ENCODE measurements around the gene GAPVD1. TPM values are rescaled to one million over a fixed set of nuclear protein-coding genes. Genes with fewer than 3 reads are reported as not detected.

GAPVD1 gene
- total and polyA plus RNA-seq, 10 of the 15 experiments (the other 5 are each of a cell fraction or from before 2014, with no cell fraction given): 4.3 to 36.6 (median 25.9) TPM

DNA sequence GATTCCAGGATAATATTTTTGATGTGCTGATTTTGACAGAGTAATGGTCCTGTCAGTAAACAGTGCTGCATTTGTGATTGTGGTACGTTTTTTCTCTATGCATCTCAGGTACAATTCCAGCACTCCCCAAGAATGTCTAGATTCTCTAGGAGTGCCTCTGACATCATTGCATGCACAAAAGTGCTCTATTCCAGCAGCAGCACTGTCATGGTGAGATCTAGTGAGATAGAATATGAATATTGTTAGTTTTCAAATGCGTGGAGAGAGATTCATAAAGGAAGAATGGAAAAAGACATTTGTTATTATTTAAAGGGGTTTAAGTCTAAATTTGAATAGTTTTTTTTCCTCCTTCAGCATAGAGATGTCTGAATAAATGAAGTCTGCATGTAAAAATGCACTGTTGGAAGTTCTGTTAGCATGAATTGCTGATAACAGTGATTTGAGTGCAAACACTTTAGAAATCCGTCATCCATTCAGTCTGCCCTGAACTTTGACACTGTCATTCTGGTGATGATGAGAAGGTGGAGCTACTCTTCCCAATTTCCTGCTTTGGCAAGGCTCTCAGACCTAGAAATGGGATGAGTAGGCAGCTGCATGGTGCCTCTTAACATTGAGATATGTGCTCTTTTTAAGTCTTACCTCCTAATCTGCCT lies 84.6 kb downstream of the GAPVD1 start (continued):
- TF ChIP-seq, protein P1, sequence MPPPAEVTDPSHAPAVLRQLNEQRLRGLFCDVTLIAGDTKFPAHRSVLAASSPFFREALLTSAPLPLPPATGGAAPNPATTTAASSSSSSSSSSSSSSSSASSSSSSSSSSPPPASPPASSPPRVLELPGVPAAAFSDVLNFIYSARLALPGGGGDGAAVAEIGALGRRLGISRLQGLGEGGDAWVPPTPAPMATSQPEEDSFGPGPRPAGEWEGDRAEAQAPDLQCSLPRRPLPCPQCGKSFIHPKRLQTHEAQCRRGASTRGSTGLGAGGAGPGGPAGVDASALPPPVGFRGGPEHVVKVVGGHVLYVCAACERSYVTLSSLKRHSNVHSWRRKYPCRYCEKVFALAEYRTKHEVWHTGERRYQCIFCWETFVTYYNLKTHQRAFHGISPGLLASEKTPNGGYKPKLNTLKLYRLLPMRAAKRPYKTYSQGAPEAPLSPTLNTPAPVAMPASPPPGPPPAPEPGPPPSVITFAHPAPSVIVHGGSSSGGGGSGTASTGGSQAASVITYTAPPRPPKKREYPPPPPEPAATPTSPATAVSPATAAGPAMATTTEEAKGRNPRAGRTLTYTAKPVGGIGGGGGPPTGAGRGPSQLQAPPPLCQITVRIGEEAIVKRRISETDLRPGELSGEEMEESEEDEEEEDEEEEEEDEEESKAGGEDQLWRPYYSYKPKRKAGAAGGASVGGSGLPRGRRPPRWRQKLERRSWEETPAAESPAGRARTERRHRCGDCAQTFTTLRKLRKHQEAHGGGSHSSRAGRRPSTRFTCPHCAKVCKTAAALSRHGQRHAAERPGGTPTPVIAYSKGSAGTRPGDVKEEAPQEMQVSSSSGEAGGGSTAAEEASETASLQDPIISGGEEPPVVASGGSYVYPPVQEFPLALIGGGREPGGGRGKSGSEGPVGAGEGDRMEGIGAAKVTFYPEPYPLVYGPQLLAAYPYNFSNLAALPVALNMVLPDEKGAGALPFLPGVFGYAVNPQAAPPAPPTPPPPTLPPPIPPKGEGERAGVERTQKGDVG (CRISPR knock-in tag; IDR thresholded peaks at IDR 0.05): no peak

DNA sequence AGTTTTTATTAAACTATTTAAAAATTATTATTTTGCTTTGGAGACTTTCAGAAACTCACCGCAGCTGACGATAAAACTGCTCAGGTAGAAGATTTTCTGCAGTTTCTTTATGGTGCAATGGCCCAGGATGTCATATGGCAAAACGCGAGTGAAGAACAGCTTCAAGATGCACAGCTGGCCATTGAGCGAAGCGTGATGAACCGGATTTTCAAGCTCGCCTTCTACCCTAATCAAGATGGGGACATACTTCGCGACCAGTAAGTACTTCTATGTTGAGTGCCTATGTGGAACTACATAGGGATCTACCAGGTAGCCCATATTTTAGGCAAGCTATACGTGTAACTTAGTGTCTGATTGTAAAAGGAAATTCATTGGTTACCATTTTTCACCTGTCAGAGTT lies 94.0 kb downstream of the GAPVD1 start:
- FAIRE-seq: no peak
- ChIA-PET CTCF (interaction anchor here (1.3 kb wide), 1 partner anchor 14 kb away, joined by 3 read pairs; no protein-coding TSS in a partner anchor), POLR2A (no interaction called here), SMC1A (ENCODE audit: uncharacterized antibody, unreplicated experiment) (no interaction called here), RAD21 (ENCODE audit: unreplicated experiment) (no interaction called here)
- Histone ChIP-seq H3K9ac (ENCODE audit: control insufficient read depth, insufficient read depth, low read length) (no peak overlapping the region), H3K4me3 (no peak overlapping the region), H3K27ac (ENCODE audit: control insufficient read depth, insufficient read depth) (no peak overlapping the region), H3K9me3 (replicated peaks; ENCODE audit: control insufficient read depth, insufficient read depth, low read length) (no peaks in the 10 kb centered on the region; the same call in 2 of the 3 replicates), H3K27me3 (replicated peaks in 1 of 2; ENCODE audit: control insufficient read depth in 2 of 2, insufficient read depth in 2 of 2, low read length in 1 of 2) (no peaks in the 10 kb centered on the region), H3K36me3 (ENCODE audit: control insufficient read depth in 2 of 2, insufficient read depth in 2 of 2, low read length in 1 of 2) (peaks cover 20 to 33% of the 10 kb centered on the region in 2 experiments), H3K79me2 (ENCODE audit: control insufficient read depth, insufficient read depth, low read length) (no peaks in the 10 kb centered on the region), H2AFZ (ENCODE audit: control insufficient read depth, low read depth, low read length) (no peak overlapping the region), H4K20me1 (ENCODE audit: control insufficient read depth, insufficient read depth) (no peaks in the 10 kb centered on the region), H3K4me2 (ENCODE audit: control insufficient read depth, insufficient read depth) (no peak overlapping the region), H3K4me1 (ENCODE audit: control insufficient read depth, insufficient read depth, low read length) (no peaks in the 10 kb centered on the region)
- intact Hi-C loops (cut with micrococcal nuclease; ENCODE audit: unreplicated experiment) (no loop called here), in situ Hi-C loops (cut with MboI) (no loop called here)
- BruUV-seq (replicated peaks): no TSS peak
- over 99% methylated on average over 11 of the region's 11 CpGs for WGBS (ENCODE audit: insufficient coverage, insufficient replicate concordance, low lambda C conversion rate, missing lambda C conversion rate)
- DNase-seq (ENCODE audit: low read depth, low spot score): no peak
- ATAC-seq: no peak
- no peak for TF ChIP-seq MYC (IDR thresholded peaks at IDR 0.05; ENCODE audit: insufficient read depth, insufficient read length, insufficient replicate concordance, low read length, severe bottlenecking)
- TF ChIP-seq STAT1 (conservative IDR thresholded peaks at IDR 0.05): no peak
- no peak for TF ChIP-seq POU2F2 (IDR thresholded peaks at IDR 0.05; ENCODE audit: borderline replicate concordance, low read depth, low read length)
- TF ChIP-seq NRF1 (conservative IDR thresholded peaks at IDR 0.05; ENCODE audit: low read depth, low read length): no peak
- TF ChIP-seq, protein P2, sequence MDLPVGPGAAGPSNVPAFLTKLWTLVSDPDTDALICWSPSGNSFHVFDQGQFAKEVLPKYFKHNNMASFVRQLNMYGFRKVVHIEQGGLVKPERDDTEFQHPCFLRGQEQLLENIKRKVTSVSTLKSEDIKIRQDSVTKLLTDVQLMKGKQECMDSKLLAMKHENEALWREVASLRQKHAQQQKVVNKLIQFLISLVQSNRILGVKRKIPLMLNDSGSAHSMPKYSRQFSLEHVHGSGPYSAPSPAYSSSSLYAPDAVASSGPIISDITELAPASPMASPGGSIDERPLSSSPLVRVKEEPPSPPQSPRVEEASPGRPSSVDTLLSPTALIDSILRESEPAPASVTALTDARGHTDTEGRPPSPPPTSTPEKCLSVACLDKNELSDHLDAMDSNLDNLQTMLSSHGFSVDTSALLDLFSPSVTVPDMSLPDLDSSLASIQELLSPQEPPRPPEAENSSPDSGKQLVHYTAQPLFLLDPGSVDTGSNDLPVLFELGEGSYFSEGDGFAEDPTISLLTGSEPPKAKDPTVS (IDR thresholded peaks at IDR 0.05; ENCODE audit: low read depth, low read length): no peak
- no peak for TF ChIP-seq WRNIP1 (IDR thresholded peaks at IDR 0.05; ENCODE audit: borderline replicate concordance, low read depth, low read length)
- no peak for TF ChIP-seq NBN (IDR thresholded peaks at IDR 0.05)
- TF ChIP-seq ZSCAN29 (IDR thresholded peaks at IDR 0.05): no peak
- TF ChIP-seq, protein P3, sequence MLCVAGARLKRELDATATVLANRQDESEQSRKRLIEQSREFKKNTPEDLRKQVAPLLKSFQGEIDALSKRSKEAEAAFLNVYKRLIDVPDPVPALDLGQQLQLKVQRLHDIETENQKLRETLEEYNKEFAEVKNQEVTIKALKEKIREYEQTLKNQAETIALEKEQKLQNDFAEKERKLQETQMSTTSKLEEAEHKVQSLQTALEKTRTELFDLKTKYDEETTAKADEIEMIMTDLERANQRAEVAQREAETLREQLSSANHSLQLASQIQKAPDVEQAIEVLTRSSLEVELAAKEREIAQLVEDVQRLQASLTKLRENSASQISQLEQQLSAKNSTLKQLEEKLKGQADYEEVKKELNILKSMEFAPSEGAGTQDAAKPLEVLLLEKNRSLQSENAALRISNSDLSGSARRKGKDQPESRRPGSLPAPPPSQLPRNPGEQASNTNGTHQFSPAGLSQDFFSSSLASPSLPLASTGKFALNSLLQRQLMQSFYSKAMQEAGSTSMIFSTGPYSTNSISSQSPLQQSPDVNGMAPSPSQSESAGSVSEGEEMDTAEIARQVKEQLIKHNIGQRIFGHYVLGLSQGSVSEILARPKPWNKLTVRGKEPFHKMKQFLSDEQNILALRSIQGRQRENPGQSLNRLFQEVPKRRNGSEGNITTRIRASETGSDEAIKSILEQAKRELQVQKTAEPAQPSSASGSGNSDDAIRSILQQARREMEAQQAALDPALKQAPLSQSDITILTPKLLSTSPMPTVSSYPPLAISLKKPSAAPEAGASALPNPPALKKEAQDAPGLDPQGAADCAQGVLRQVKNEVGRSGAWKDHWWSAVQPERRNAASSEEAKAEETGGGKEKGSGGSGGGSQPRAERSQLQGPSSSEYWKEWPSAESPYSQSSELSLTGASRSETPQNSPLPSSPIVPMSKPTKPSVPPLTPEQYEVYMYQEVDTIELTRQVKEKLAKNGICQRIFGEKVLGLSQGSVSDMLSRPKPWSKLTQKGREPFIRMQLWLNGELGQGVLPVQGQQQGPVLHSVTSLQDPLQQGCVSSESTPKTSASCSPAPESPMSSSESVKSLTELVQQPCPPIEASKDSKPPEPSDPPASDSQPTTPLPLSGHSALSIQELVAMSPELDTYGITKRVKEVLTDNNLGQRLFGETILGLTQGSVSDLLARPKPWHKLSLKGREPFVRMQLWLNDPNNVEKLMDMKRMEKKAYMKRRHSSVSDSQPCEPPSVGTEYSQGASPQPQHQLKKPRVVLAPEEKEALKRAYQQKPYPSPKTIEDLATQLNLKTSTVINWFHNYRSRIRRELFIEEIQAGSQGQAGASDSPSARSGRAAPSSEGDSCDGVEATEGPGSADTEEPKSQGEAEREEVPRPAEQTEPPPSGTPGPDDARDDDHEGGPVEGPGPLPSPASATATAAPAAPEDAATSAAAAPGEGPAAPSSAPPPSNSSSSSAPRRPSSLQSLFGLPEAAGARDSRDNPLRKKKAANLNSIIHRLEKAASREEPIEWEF (IDR thresholded peaks at IDR 0.05; ENCODE audit: insufficient replicate concordance, low read depth, low read length): no peak
- no peak for TF ChIP-seq JUND (IDR thresholded peaks at IDR 0.05; ENCODE audit: low read depth, low read length)
- no peak for TF ChIP-seq NR2C2 (IDR thresholded peaks at IDR 0.05; ENCODE audit: borderline replicate concordance, control insufficient read depth, insufficient read length, low read depth)

Measured in GM12878 (cell line).